Measurements from ENCODE around the gene HMGB3.

DNA sequence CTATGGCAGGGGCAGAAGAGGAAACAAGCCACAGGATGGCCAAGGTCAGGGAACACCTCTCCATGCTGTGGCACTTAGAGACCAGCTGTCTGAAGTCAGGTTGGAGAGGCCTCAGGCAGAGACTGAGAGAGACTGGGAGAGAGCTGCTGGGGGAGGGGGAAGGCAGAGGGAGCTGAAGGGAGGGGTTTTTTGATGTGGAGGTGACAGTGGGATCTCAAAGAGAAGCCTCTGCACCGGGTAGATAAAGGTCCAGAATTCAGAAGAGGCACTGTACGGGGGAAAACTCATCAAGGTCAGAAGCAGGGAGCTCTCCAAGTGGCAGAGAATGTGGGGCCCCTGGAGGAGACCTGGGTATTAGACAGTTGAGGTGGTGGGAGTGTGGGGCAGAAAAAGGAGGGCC, 41.6 kb upstream of the HMGB3 start:
- TF ChIP-seq EZH2 (IDR thresholded peaks at IDR 0.05) (no peak), POLR2AphosphoS5 (IDR thresholded peaks at IDR 0.05; ENCODE audit: borderline replicate concordance, low read depth, low read length) (no peak)

All from SK-N-MC (cell line).